Loucy (cell line): ENCODE results near the gene EVA1B.

Experiments
- EZH2phosphoT487 ChIP-seq: fragments of 200-600 bp; IDR thresholded peaks from 2 replicates; pipeline ENCODE4 v1.6.1; 2018; ENCODE audit warnings: antibody characterized with exemption, mild to moderate bottlenecking, moderate library complexity, borderline replicate concordance
- TF ChIP-seq, protein P1 (sequence below): fragments of 200-600 bp; sonication (generic); conservative IDR thresholded peaks from 2 replicates; pipeline ENCODE4 v1.5.1; 2014; ENCODE audit warnings: mild to moderate bottlenecking, antibody characterized with exemption, low read length

DNA sequence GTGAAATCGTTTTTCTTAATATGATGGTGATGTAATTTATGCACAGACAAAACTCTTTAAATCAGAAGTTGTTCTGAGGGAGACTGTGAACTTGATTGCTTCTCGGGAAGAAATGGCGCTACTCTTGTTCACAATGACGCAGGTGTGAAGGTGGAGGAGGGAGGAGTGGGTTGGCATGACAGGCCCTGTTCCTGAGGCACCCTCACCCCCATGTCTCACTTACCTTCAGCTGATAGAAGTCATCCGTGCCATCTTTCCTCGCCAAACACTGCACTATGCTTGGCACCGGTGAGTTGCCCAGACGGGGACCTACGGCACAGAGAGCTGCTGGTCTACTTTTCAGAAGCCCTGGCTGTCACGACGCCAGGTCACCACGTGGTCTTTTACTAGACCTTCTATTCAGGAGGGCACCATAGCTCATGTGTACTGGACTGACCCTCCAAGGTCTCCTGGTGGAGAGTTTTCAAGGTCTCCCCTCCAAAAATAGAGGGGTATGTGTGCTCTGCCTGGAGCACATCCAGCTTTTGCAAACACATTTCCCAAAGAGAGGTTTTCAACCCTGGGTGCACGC, 35.2 kb upstream of the EVA1B start:
- TF ChIP-seq, protein P1, sequence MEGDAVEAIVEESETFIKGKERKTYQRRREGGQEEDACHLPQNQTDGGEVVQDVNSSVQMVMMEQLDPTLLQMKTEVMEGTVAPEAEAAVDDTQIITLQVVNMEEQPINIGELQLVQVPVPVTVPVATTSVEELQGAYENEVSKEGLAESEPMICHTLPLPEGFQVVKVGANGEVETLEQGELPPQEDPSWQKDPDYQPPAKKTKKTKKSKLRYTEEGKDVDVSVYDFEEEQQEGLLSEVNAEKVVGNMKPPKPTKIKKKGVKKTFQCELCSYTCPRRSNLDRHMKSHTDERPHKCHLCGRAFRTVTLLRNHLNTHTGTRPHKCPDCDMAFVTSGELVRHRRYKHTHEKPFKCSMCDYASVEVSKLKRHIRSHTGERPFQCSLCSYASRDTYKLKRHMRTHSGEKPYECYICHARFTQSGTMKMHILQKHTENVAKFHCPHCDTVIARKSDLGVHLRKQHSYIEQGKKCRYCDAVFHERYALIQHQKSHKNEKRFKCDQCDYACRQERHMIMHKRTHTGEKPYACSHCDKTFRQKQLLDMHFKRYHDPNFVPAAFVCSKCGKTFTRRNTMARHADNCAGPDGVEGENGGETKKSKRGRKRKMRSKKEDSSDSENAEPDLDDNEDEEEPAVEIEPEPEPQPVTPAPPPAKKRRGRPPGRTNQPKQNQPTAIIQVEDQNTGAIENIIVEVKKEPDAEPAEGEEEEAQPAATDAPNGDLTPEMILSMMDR = no peak
- no peak for TF ChIP-seq EZH2phosphoT487
